K562 (cell line): Measurements from ENCODE around the gene ENG. TPM values are rescaled to one million over a fixed set of nuclear protein-coding genes. Genes with fewer than 3 reads are reported as not detected.

Experiments
- ASH1L ChIP-seq: fragments of 450-650 bp; IDR thresholded peaks from 2 replicates; pipeline ENCODE4 v1.6.1; 2018; ENCODE audit warnings: borderline replicate concordance, mild to moderate bottlenecking, low read depth; ENCODE audit not compliant: partially characterized antibody
- EHMT2 ChIP-seq: fragments of 450-650 bp; IDR thresholded peaks from 2 replicates; pipeline ENCODE4 v1.6.1; 2018; ENCODE audit warnings: antibody characterized with exemption
- MCM5 ChIP-seq: fragments of 450-650 bp; IDR thresholded peaks from 2 replicates; pipeline ENCODE4 v1.6.1; 2016; ENCODE audit warnings: low read depth
- NR4A1 ChIP-seq, 2 experiments: fragments of 250-450 bp in 1 of 2; fragments of 450-650 bp in 1 of 2; sonication (Bioruptor Pico) in 1 of 2; IDR thresholded peaks; 2 replicates each; pipeline versions ENCODE4 v1.4.0 to v1.6.1; 2016 to 2020; ENCODE audit warnings: mild to moderate bottlenecking in 2 of 2, missing compliant biosample characterization in 1 of 2, missing genetic modification characterization in 1 of 2, moderate library complexity in 1 of 2
- RHOXF2B ChIP-seq: fragments of 250-450 bp; sonication (Bioruptor Pico); conservative IDR thresholded peaks from 2 replicates; pipeline ENCODE4 v1.5.1; 2021
- SAFB ChIP-seq: fragments of 200-400 bp; formaldehyde crosslinking; IDR thresholded peaks from 2 replicates; pipeline ENCODE4 v1.6.1; 2017; ENCODE audit warnings: low read depth, low read length, borderline replicate concordance
- SIN3B ChIP-seq: fragments of 450-650 bp; IDR thresholded peaks from 2 replicates; pipeline ENCODE4 v1.6.1; 2017; ENCODE audit warnings: low read depth, mild to moderate bottlenecking, moderate library complexity
- SRSF7 ChIP-seq: fragments of 200-400 bp; formaldehyde crosslinking; optimal IDR thresholded peaks from 2 replicates; pipeline ENCODE3; 2017; ENCODE audit warnings: mild to moderate bottlenecking, low read depth, low read length
- STAT5B ChIP-seq: fragments of 250-450 bp; sonication (Bioruptor Pico); IDR thresholded peaks from 2 replicates; pipeline ENCODE4 v1.8.0; 2021; ENCODE audit warnings: mild to moderate bottlenecking, inconsistent platforms
- TEAD1 ChIP-seq, 2 experiments: fragments of 450-650 bp in 1 of 2; sonication (generic) in 1 of 2; formaldehyde crosslinking; IDR thresholded peaks; 2 replicates each; pipeline versions ENCODE4 v1.4.0 to v1.8.0; 2020 to 2022; ENCODE audit warnings: mild to moderate bottlenecking in 2 of 2, missing genetic modification reagents in 1 of 2
- ZNF146 ChIP-seq: IDR thresholded peaks from one replicate; pipeline ENCODE4 v1.6.1; 2018; ENCODE audit warnings: missing compliant biosample characterization; ENCODE audit not compliant: unreplicated experiment
- ZNF445 ChIP-seq: fragments of 250-450 bp; sonication (Bioruptor Pico); IDR thresholded peaks from 2 replicates; pipeline ENCODE4 v1.4.0; 2020; ENCODE audit warnings: low read depth, mild to moderate bottlenecking, moderate library complexity
- ZNF57 ChIP-seq: fragments of 450-650 bp; formaldehyde crosslinking; IDR thresholded peaks from 2 replicates; pipeline ENCODE4 v1.4.0; 2020; ENCODE audit warnings: mild to moderate bottlenecking, moderate library complexity
- polyA plus RNA-seq, 8 experiments: library from polyadenylated mRNA; depleted of rRNA in 4 of 8; stranded (reverse) in 5 of 8; unstranded in 3 of 8; fragments of >200 nt; fragmentation: Nextera tagmentation in 2 of 8; fragmentation: Illumina TruSeq in 1 of 8; extraction: Ambion mirVana in 2 of 8; extraction: Trizol in 1 of 8; gene quantifications; 2 replicates each; pipeline versions ENCODE4 v1.2.1 to v1.2.3, GENCODE V29; 2011 to 2014; ENCODE audit warnings: inconsistent platforms in 1 of 8, missing spikeins in 1 of 8
- total RNA-seq, 7 experiments: library from RNA; depleted of rRNA in 6 of 7; stranded (reverse); fragments of >200 nt in 6 of 7; fragmentation: Illumina TruSeq in 2 of 7; extraction: Trizol in 2 of 7; gene quantifications; 2 replicates each; pipeline versions ENCODE4 v1.2.1 to v1.2.3, GENCODE V29; 2011 to 2021; ENCODE audit warnings: low replicate concordance in 1 of 7
- TF ChIP-seq, protein P1 (sequence below): fragments of 250-450 bp; sonication (Bioruptor Pico); IDR thresholded peaks from 2 replicates; pipeline ENCODE4 v1.4.0; 2020
- TF ChIP-seq, protein P2 (sequence below): sonication (generic); formaldehyde crosslinking; IDR thresholded peaks from 2 replicates; pipeline ENCODE4 v1.8.0; 2022; ENCODE audit warnings: mild to moderate bottlenecking, missing genetic modification reagents
- TF ChIP-seq, protein P3 (sequence below), 2 experiments: fragments of 250-450 bp in 1 of 2; fragments of 450-650 bp in 1 of 2; sonication (Bioruptor Pico) in 1 of 2; IDR thresholded peaks; 2 replicates each; pipeline versions ENCODE4 v1.6.1 to v1.8.0; 2016 to 2021; ENCODE audit warnings: mild to moderate bottlenecking in 2 of 2, moderate library complexity in 2 of 2, missing compliant biosample characterization in 1 of 2, missing genetic modification characterization in 1 of 2

The ENG gene
- total and polyA plus RNA-seq, 9 of the 15 experiments (the other 6 are each of a cell fraction or from before 2014, with no cell fraction given): 0.04 to 0.40 (median 0.14) TPM; not detected in 1

DNA sequence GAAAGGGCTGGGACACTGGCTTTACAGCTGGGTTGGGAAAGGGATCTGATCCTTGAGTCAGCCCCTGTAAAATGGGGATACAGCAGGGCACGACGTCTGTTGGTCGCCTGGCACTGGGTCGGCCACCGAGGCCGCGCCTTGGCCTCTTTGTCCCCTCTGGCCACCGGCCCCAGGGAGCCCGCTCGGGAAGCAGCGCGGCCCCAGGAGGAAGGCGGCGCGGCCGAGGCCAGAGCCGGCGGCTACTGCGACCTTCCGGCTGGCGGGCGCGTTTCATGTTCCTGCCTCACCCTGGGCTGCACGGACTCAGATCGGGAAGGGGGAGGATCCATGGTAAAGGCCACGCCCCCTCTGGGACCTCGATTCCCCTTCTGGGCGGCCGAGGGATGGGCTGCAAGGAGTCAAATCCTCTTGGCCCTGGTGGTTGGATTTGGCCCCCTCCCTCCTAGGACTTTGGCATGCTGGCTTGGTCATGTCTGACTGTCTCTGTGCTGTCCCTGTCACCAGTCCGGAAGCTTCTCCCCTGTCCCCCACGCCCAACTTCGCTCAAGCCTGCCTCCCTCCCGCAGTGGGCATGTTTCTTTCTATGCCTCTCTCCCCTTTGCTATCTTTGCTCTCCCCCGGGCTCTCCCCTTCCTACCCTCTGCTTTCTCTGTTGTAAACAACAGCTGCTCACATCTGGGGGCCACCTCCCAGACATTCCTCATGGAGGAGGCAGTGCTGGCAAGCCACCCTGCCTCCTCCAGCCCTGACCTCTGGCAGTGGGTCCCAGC lies 26.0 kb downstream of the ENG start (continued):
- TF ChIP-seq, protein P1, sequence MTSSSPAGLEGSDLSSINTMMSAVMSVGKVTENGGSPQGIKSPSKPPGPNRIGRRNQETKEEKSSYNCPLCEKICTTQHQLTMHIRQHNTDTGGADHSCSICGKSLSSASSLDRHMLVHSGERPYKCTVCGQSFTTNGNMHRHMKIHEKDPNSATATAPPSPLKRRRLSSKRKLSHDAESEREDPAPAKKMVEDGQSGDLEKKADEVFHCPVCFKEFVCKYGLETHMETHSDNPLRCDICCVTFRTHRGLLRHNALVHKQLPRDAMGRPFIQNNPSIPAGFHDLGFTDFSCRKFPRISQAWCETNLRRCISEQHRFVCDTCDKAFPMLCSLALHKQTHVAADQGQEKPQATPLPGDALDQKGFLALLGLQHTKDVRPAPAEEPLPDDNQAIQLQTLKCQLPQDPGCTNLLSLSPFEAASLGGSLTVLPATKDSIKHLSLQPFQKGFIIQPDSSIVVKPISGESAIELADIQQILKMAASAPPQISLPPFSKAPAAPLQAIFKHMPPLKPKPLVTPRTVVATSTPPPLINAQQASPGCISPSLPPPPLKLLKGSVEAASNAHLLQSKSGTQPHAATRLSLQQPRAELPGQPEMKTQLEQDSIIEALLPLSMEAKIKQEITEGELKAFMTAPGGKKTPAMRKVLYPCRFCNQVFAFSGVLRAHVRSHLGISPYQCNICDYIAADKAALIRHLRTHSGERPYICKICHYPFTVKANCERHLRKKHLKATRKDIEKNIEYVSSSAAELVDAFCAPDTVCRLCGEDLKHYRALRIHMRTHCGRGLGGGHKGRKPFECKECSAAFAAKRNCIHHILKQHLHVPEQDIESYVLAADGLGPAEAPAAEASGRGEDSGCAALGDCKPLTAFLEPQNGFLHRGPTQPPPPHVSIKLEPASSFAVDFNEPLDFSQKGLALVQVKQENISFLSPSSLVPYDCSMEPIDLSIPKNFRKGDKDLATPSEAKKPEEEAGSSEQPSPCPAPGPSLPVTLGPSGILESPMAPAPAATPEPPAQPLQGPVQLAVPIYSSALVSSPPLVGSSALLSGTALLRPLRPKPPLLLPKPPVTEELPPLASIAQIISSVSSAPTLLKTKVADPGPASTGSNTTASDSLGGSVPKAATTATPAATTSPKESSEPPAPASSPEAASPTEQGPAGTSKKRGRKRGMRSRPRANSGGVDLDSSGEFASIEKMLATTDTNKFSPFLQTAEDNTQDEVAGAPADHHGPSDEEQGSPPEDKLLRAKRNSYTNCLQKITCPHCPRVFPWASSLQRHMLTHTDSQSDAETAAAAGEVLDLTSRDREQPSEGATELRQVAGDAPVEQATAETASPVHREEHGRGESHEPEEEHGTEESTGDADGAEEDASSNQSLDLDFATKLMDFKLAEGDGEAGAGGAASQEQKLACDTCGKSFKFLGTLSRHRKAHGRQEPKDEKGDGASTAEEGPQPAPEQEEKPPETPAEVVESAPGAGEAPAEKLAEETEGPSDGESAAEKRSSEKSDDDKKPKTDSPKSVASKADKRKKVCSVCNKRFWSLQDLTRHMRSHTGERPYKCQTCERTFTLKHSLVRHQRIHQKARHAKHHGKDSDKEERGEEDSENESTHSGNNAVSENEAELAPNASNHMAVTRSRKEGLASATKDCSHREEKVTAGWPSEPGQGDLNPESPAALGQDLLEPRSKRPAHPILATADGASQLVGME (CRISPR knock-in tag): no peak; the same call in 1 of the 2 replicates
- TF ChIP-seq ZNF146 (CRISPR knock-in tag): no peak
- TF ChIP-seq ASH1L: no peak
- TF ChIP-seq SRSF7: no peak
- TF ChIP-seq RHOXF2B (CRISPR knock-in tag): no peak
- TF ChIP-seq, protein P2, sequence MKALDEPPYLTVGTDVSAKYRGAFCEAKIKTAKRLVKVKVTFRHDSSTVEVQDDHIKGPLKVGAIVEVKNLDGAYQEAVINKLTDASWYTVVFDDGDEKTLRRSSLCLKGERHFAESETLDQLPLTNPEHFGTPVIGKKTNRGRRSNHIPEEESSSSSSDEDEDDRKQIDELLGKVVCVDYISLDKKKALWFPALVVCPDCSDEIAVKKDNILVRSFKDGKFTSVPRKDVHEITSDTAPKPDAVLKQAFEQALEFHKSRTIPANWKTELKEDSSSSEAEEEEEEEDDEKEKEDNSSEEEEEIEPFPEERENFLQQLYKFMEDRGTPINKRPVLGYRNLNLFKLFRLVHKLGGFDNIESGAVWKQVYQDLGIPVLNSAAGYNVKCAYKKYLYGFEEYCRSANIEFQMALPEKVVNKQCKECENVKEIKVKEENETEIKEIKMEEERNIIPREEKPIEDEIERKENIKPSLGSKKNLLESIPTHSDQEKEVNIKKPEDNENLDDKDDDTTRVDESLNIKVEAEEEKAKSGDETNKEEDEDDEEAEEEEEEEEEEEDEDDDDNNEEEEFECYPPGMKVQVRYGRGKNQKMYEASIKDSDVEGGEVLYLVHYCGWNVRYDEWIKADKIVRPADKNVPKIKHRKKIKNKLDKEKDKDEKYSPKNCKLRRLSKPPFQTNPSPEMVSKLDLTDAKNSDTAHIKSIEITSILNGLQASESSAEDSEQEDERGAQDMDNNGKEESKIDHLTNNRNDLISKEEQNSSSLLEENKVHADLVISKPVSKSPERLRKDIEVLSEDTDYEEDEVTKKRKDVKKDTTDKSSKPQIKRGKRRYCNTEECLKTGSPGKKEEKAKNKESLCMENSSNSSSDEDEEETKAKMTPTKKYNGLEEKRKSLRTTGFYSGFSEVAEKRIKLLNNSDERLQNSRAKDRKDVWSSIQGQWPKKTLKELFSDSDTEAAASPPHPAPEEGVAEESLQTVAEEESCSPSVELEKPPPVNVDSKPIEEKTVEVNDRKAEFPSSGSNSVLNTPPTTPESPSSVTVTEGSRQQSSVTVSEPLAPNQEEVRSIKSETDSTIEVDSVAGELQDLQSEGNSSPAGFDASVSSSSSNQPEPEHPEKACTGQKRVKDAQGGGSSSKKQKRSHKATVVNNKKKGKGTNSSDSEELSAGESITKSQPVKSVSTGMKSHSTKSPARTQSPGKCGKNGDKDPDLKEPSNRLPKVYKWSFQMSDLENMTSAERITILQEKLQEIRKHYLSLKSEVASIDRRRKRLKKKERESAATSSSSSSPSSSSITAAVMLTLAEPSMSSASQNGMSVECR (CRISPR knock-in tag): no peak
- TF ChIP-seq SIN3B: no peak
- TF ChIP-seq SAFB: no peak
- TF ChIP-seq MCM5: no peak
- TF ChIP-seq STAT5B (CRISPR knock-in tag): no peak
- TF ChIP-seq NR4A1 (CRISPR knock-in tag; IDR thresholded peaks at IDR 0.05): 0 out of 2 replicates have a peak, but pooled peaks have one; percentile 46
- 0 out of 2 replicates have a peak, but pooled peaks have one; percentile 40 for TF ChIP-seq NR4A1 (tag; IDR thresholded peaks at IDR 0.05)
- no peak for TF ChIP-seq ZNF57 (CRISPR knock-in tag)
- TF ChIP-seq ZNF445 (CRISPR knock-in tag): no peak
- TF ChIP-seq, protein P3, sequence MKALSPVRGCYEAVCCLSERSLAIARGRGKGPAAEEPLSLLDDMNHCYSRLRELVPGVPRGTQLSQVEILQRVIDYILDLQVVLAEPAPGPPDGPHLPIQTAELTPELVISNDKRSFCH (CRISPR knock-in tag; IDR thresholded peaks at IDR 0.05): no peak
- TF ChIP-seq, protein P3 (tag; IDR thresholded peaks at IDR 0.05): 0 out of 2 replicates have a peak, but pooled peaks have one; percentile 45
- TF ChIP-seq TEAD1 (CRISPR knock-in tag; IDR thresholded peaks at IDR 0.05): peak in 1 of 2 experiments; percentile 13; a peak in 1 of 4 replicates
- TF ChIP-seq EHMT2: 0 out of 2 replicates have a peak, but pooled peaks have one; percentile 13
